Nephron progenitor cell (in vitro differentiated cells): ENCODE results near the gene GNAL.

Experiments used
- DNase-seq: peaks from one replicate; pipeline ENCODE4 v3.0.0; 2021
- H3K27ac Mint-ChIP-seq: 2 replicates; pipeline ENCODE4 v1.8.0; 2021; ENCODE audit warnings: mild to moderate bottlenecking, moderate library complexity, mixed read lengths
- H3K27me3 Mint-ChIP-seq: 2 replicates; pipeline ENCODE4 v1.8.0; 2021; ENCODE audit warnings: mild to moderate bottlenecking, low read depth, mixed read lengths; ENCODE audit not compliant: poor library complexity
- H3K36me3 Mint-ChIP-seq: 2 replicates; pipeline ENCODE4 v1.8.0; 2021; ENCODE audit warnings: low read depth, mixed read lengths
- H3K4me1 Mint-ChIP-seq: 2 replicates; pipeline ENCODE4 v1.8.0; 2021; ENCODE audit warnings: mixed read lengths
- H3K4me3 Mint-ChIP-seq: 2 replicates; pipeline ENCODE4 v1.8.0; 2021; ENCODE audit warnings: mild to moderate bottlenecking, moderate library complexity, mixed read lengths
- H3K9me3 Mint-ChIP-seq: 2 replicates; pipeline ENCODE4 v1.8.0; 2021; ENCODE audit warnings: mild to moderate bottlenecking, moderate library complexity, mixed read lengths
- TF ChIP-seq, protein P1 (sequence below): fragments of 200-600 bp; sonication (generic); IDR thresholded peaks from 2 replicates; pipeline ENCODE4 v1.5.0; 2021; ENCODE audit warnings: antibody characterized with exemption

GNAL gene

DNA sequence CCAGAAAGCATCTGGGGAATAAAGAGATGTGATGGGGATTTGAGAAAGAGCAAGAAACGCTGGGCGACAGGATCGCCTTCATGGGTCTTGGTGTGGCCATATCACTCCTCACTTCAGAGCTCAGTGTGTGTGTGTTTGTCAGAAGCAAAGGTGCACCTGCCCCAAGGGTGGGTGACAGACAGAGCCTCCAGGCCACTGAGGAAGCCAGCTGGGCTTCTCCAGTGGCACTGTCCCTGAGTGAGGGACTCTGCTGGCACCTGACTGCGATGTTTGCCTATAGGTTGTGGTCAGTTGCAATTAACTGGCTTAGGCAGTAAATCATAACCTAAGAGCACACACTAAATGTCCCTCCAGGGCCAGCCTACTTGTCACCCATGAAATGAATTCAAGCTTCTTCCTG, 23.5 kb upstream of the GNAL start:
- no peaks in the 10 kb centered on the region for H3K9me3 Mint-ChIP-seq
- no peak for DNase-seq
- H3K36me3 Mint-ChIP-seq = no peaks in the 10 kb centered on the region
- H3K4me3 Mint-ChIP-seq = no peak overlapping the region
- no peaks in the 10 kb centered on the region for H3K4me1 Mint-ChIP-seq
- no peak overlapping the region for H3K27ac Mint-ChIP-seq
- no peaks in the 10 kb centered on the region for H3K27me3 Mint-ChIP-seq
- TF ChIP-seq, protein P1, sequence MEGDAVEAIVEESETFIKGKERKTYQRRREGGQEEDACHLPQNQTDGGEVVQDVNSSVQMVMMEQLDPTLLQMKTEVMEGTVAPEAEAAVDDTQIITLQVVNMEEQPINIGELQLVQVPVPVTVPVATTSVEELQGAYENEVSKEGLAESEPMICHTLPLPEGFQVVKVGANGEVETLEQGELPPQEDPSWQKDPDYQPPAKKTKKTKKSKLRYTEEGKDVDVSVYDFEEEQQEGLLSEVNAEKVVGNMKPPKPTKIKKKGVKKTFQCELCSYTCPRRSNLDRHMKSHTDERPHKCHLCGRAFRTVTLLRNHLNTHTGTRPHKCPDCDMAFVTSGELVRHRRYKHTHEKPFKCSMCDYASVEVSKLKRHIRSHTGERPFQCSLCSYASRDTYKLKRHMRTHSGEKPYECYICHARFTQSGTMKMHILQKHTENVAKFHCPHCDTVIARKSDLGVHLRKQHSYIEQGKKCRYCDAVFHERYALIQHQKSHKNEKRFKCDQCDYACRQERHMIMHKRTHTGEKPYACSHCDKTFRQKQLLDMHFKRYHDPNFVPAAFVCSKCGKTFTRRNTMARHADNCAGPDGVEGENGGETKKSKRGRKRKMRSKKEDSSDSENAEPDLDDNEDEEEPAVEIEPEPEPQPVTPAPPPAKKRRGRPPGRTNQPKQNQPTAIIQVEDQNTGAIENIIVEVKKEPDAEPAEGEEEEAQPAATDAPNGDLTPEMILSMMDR = no peak

DNA sequence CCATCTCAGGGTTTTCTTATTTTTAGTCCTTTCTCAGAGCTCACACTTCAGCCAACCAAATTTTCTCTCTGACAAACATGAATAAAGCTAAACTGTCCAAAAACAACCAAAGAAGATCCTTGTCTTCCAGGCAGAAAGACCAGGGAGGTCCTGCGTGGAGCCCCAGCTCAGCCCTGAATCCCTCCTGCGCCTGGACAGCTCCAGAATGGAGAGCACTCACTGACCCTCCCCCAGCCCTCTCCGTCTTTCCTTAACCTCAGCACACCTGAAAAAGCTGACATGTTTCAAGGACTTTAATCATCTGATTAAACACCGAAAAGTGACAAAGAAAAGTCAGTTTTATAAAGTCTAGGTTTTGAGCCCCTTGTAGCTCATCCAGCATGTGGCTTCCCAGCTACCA, 22.9 kb upstream of the GNAL start:
- TF ChIP-seq, protein P1 = no peak
- H3K4me3 Mint-ChIP-seq = peak overlapping the region; percentile 8
- H3K4me1 Mint-ChIP-seq = no peaks in the 10 kb centered on the region
- peak overlapping the region; percentile 97 for H3K27ac Mint-ChIP-seq
- DNase-seq = no peak
- H3K36me3 Mint-ChIP-seq = no peaks in the 10 kb centered on the region
- H3K9me3 Mint-ChIP-seq = no peaks in the 10 kb centered on the region
- H3K27me3 Mint-ChIP-seq = no peaks in the 10 kb centered on the region

DNA sequence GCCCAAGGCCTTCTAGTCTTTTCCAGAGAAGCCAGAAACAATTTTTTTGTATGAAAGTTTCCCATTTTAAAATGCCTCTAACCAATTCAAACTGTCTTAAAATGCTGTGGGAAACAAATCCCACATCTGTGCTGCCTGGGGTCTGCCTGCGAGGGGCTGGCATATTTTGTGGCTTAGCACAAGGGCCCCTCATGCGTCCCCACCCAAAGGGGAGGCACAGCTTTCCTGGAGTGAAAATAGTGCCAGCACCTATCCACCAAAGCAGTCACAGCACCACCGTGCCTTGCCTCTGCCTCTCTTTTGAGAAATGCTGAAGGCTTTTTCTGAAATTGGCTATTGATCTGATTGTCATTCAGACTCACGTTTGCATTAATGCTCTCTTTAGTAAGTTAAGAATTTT, 22.2 kb upstream of the GNAL start:
- Mint-ChIP-seq H3K36me3 (no peaks in the 10 kb centered on the region), H3K4me3 (no peak overlapping the region), H3K9me3 (no peaks in the 10 kb centered on the region), H3K27me3 (peaks cover 2% of the 10 kb centered on the region), H3K27ac (peak overlapping the region; percentile 97), H3K4me1 (no peaks in the 10 kb centered on the region)
- no peak for DNase-seq
- TF ChIP-seq, protein P1 = no peak

DNA sequence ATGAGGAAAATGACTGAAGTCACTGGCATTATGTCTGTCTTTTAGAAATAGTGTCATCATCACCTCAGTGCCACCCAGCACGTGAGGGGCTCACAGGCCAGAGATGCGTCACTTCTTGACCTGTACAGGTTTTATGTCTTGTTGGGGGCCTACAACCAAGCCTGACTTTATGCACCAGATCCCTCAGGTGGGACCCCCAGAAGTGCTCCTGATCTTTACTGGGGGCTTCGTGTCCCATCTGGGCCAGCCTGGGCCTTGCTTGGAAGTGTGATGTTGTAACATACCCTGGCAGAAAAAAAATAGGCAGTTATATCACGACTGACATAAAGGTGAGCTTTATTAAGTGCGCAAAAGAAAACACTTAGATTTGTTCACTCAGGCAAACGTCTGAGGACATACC, 21.5 kb upstream of the GNAL start:
- H3K27ac Mint-ChIP-seq = peak overlapping the region; percentile 97
- H3K4me3 Mint-ChIP-seq = no peak overlapping the region
- DNase-seq = no peak
- H3K4me1 Mint-ChIP-seq = no peaks in the 10 kb centered on the region
- H3K36me3 Mint-ChIP-seq = no peaks in the 10 kb centered on the region
- TF ChIP-seq, protein P1 = no peak
- H3K9me3 Mint-ChIP-seq = no peaks in the 10 kb centered on the region
- H3K27me3 Mint-ChIP-seq = peaks cover 5% of the 10 kb centered on the region

DNA sequence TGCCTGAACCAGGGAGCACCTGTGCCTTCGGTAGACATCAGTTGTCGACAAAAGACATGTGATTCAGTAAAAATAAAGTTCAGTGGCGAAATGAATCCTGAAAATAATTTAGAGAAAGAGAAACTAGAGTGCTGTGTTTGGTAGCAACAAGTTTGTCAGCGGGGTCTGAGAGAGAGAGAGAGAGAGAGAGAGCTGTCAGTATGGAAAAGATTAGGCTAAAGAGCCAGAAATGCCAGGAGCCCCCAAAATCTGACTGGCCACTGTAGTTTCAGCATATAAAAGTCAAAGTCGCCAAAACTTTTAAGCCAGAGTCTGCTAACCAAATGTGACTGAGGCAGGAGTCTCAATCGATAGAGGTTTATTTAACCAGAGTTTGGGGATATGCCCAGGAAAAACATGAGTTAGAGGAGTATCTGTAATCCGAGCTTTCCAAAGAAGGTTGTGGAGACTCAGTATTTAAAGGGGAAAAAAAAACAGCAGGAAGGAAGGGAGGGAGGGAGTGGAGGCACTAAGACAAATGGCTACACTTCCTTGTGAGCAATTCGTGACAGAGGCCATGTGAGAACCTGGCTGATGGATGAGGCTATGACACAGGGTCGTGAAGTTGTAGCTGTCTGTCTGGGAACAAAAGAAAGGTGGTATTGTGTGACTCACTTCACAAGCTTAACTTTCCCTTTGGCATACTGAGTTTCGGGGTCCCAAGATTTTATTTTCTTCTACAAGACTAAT, 20.5 kb upstream of the GNAL start:
- H3K4me3 Mint-ChIP-seq = peak overlapping the region; percentile 31
- H3K36me3 Mint-ChIP-seq = no peaks in the 10 kb centered on the region
- no peak for DNase-seq
- no peaks in the 10 kb centered on the region for H3K9me3 Mint-ChIP-seq
- peaks cover 9% of the 10 kb centered on the region for H3K27me3 Mint-ChIP-seq
- H3K4me1 Mint-ChIP-seq = peaks cover 7% of the 10 kb centered on the region
- peak overlapping the region; percentile 97 for H3K27ac Mint-ChIP-seq
- TF ChIP-seq, protein P1 = no peak

DNA sequence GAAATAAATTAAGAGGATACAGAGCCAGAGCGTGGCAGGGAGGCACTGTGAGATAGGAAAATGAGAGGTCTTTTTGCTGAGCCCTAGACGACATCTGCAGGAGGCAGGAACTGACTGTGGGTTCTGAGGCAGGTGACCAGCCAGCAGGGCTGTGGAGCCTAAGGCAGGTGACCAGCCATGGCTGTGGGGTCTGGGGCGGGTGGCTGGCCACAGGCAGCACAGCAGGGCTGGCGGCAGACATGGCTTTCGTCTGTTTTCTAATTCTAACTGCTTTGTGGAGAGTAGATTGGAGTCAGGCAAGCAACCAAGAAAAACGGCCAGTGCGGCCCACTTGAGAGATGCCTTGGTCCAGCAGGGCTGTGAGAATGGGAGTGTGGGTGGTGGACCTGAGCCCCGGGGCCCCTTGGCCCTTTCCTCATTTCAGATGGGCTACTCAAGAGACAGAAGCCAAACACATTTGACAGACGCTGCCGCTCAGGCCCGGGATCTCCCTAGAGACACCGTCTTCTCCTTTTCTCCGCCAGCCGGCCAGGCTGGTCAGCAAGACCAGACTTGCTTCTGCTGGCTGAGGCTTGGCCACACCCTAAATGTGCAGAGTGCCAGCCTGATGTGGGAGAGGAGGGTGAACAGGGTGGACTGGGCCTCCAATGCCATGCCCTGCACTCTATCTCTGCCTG, 19.7 kb upstream of the GNAL start:
- TF ChIP-seq, protein P1 = no peak
- Mint-ChIP-seq H3K4me1 (peaks cover 15% of the 10 kb centered on the region), H3K9me3 (no peaks in the 10 kb centered on the region), H3K36me3 (no peaks in the 10 kb centered on the region), H3K27ac (peak overlapping the region; percentile 97), H3K27me3 (peaks cover 9% of the 10 kb centered on the region), H3K4me3 (peak overlapping the region; percentile 31)
- no peak for DNase-seq
